ENCODE data around the gene BANF1. TPM values are rescaled to one million over a fixed set of nuclear protein-coding genes. Genes with fewer than 3 reads are reported as not detected.

The BANF1 gene
- total and polyA plus RNA-seq, 9 of the 15 experiments (the other 6 are each of a cell fraction or from before 2014, with no cell fraction given) = 108 to 651 (median 263) TPM

- 19% methylated on average over 3 of the region's 3 CpGs for WGBS (ENCODE audit: insufficient coverage, low coverage, missing lambda C conversion rate)
- Histone ChIP-seq H2AFZ (ENCODE audit: low read depth, low read length) (no peak overlapping the region), H4K20me1 (replicated peaks; ENCODE audit: control insufficient read depth, insufficient read depth, low read length) (no peaks in the 10 kb centered on the region), H3K4me1 (replicated peaks in 1 of 2; ENCODE audit: control insufficient read depth in 2 of 2, insufficient read depth in 2 of 2, low read length in 2 of 2) (no peaks in the 10 kb centered on the region; a peak in 1 of 5 replicates), H3K79me2 (ENCODE audit: control insufficient read depth, insufficient read depth, low read length) (no peaks in the 10 kb centered on the region), H3K4me3 (no peak overlapping the region), H3K27me3 (ENCODE audit: control insufficient read depth in 2 of 2, insufficient read depth in 2 of 2, low read length in 2 of 2) (peaks cover 0 to 8% of the 10 kb centered on the region in 2 experiments; a peak in 3 of 5 replicates), H3K36me3 (ENCODE audit: control insufficient read depth, insufficient read depth, low read length) (no peaks in the 10 kb centered on the region), H3K9ac (ENCODE audit: insufficient read depth in 1 of 2, low read depth in 2 of 2, low read length in 2 of 2) (no peak overlapping the region), H3K27ac (ENCODE audit: extremely low read depth, low read depth, low read length) (no peak overlapping the region), H3K9me1 (ENCODE audit: control insufficient read depth, insufficient read depth, low read length) (no peaks in the 10 kb centered on the region), H3K9me3 (replicated peaks; ENCODE audit: control insufficient read depth, insufficient read depth, low read depth, low read length) (peaks cover 3% of the 10 kb centered on the region; the same call in 1 of the 2 replicates), H3K4me2 (ENCODE audit: insufficient read depth, low read length) (no peak overlapping the region)
- intact Hi-C loops (cut with micrococcal nuclease) (no loop called here), in situ Hi-C loops (cut with MboI) (no loop called here)
- no peak for DNase-seq (ENCODE audit: extremely low read depth in 1 of 4, low spot score in 3 of 4)
- POLR2A ChIA-PET = interaction anchor here (0.6 to 0.9 kb wide), 3 partner anchors 18 to 141 kb away, joined by 3 read pairs; no protein-coding TSS in a partner anchor
- CTCF ChIA-PET (ENCODE audit: low intra/inter-chr PET ratio) = no interaction called here
- no TSS peak for BruUV-seq (replicated peaks)
- ATAC-seq = no peak
- FAIRE-seq = no peak
- TF ChIP-seq PTRF (tag; IDR thresholded peaks at IDR 0.05) (no peak), SAP30 (IDR thresholded peaks at IDR 0.05; ENCODE audit: borderline replicate concordance, insufficient read depth, low read depth, low read length, poor library complexity, severe bottlenecking) (no peak), KAT7 (CRISPR knock-in tag; IDR thresholded peaks at IDR 0.05; ENCODE audit: borderline replicate concordance) (no peak), POLR2A (conservative IDR thresholded peaks at IDR 0.05) (no peak), RBFOX2 (IDR thresholded peaks at IDR 0.05; ENCODE audit: low read depth, low read length) (no peak), L3MBTL2 (IDR thresholded peaks at IDR 0.05) (no peak), ZNF318 (IDR thresholded peaks at IDR 0.05; ENCODE audit: borderline replicate concordance in 1 of 2, low read depth in 1 of 2) (no peak), LARP7 (IDR thresholded peaks at IDR 0.05) (no peak), MYNN (IDR thresholded peaks at IDR 0.05) (no peak), MYNN (CRISPR knock-in tag; IDR thresholded peaks at IDR 0.05) (no peak), ETS1 (conservative IDR thresholded peaks at IDR 0.05; ENCODE audit: control insufficient read depth, low read depth, low read length) (no peak), ZBTB43 (CRISPR knock-in tag; IDR thresholded peaks at IDR 0.05) (no peak), FOXA1 (IDR thresholded peaks at IDR 0.05; ENCODE audit: borderline replicate concordance) (no peak)
These were observed 37.5 kb downstream of the BANF1 start for GRCh38 chr11:66039765-66040164.
